8988T (cell line): ENCODE measurements around the gene KBTBD8.
A peak's percentile ranks its signal among the peaks of the same experiment; 100 is the strongest.

Source experiments
- DNase-seq: peaks from one replicate; pipeline ENCODE4 v3.0.0; 2011

The KBTBD8 gene, protein sequence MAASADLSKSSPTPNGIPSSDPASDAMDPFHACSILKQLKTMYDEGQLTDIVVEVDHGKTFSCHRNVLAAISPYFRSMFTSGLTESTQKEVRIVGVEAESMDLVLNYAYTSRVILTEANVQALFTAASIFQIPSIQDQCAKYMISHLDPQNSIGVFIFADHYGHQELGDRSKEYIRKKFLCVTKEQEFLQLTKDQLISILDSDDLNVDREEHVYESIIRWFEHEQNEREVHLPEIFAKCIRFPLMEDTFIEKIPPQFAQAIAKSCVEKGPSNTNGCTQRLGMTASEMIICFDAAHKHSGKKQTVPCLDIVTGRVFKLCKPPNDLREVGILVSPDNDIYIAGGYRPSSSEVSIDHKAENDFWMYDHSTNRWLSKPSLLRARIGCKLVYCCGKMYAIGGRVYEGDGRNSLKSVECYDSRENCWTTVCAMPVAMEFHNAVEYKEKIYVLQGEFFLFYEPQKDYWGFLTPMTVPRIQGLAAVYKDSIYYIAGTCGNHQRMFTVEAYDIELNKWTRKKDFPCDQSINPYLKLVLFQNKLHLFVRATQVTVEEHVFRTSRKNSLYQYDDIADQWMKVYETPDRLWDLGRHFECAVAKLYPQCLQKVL

DNA sequence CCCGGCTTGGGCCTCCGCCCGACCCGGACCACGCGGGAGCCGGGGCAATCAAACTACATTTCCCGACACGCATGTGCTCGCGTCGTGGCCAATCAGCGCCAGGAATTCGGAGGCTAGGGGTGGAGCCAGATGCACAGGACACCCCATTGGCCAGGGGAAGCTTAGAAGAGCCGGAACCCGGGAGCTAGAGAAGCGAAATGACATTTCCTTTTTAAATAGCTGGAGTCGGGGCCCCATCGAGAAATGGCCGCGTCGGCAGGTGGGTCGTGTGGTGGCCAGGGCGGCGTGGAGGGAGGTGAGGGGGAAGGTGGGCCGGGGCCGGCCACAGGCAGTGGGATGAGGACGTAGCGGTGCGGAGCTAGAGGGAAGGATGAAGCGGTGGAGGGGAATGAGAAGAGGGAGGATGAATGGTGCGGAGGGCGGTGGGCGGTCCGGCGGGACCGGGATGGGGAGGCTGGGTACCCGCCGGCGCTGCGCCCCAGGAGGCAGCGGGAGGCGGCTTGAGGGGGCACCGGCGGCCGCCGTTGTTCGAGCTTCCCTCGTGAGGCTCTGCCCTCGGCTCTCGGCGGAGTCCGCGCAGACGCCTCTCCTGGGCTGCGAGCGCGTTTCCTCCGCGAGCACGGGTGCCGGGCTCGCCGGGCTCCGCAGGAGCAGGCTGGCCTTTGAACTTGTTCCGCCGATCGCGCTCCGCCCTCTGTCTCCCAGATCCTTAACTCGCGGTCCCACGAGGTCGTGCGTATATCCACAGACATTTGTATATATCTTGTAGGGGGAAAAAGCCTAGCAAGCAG lies at the start of gene KBTBD8:
KBTBD8 (plus strand) TSS at position 195 of the 791 bp plus-strand sequence; CDS start at position 244, 49 bp downstream.
- DNase-seq: peak; percentile 71

DNA sequence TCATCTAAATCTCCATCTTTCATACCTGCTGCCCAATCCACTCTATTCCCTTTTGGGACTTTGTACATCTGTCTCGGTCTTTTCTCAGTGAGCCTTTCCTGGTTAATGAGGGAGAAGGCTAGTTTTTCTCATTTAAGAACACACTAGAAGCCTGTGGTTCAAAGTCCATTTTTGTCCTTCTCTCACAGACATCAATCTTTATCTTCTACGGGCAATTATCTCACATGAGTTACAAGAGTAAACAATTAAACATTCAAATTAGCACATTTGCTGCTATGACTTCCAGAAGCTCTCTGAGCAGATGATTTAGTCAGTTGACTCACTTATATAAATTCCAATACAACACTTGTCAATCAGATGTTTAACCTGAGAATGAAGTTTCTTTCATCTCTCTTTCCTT lies 49.3 kb upstream of the KBTBD8 start:
- DNase-seq: no peak

GRCh38 chr3:66949898-66950297 lies 48.2 kb upstream of the KBTBD8 start:
- DNase-seq: no peak

GRCh38 chr3:66952357-66952756 lies 45.8 kb upstream of the KBTBD8 start:
- no peak for DNase-seq

DNA sequence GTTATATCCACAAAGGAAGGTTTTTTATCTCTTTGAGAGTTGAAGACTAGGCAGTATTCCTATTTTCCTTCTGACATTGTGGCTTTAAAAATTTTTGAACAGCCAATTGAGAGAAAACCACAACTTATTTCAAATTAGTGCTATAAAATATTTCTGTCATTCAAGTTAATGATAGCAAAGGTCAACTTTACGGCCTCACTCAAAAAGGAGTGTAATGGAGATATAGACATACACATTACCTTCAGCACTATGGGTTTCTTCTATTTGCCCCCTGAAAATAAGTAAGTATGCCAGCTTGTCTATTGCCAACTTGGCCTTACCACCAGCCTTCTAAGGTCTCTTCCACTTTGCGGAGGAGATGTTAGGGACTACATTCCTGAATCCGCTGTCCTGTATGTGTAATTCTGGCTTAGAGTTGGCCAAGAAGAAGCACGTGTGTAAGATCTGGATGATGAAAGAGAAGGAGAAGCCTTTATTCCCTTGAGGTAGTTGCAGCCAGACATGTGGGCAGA lies 44.1 kb upstream of the KBTBD8 start:
- no peak for DNase-seq

DNA sequence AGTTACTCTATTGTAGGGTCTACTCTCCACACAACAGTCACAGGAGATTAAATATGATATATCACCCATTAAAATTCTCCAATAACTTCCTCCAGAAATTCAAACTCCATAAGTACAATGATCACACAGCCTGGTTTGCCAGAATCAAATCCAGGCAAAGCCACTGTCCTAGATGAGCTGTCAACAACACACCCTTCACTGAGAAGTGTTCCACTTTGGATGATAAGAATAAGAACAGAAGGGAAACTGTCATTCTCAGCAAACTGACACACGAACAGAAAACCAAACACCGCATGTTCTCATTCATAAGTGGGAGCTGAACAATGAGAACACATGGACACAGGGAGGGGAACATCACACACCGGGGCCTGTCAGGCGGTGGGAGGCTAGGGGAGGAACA lies 41.4 kb upstream of the KBTBD8 start:
- no peak for DNase-seq

GRCh38 chr3:66957367-66957766 lies 40.7 kb upstream of the KBTBD8 start:
- DNase-seq: no peak

DNA sequence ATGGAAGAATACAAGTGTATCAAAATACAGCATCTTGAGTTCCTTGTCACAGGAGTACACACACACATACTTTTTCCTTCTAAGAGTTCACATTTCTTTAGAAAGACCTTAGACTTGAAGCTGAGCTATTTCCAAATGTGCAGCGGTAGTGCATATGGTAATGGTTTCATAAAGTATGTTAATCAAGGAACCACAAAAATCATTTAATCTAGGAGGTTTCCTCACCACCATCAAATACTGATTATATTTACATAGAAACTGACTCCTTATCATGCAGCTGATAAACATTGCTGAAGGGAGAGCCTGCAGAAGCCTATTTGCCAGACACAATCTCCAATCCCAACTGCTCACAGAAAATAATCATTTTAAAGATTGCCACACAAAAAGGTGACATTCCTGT lies 40.0 kb upstream of the KBTBD8 start:
- no peak for DNase-seq

- no peak for DNase-seq
Measured at GRCh38 chr3:66962664-66963063, 35.4 kb upstream of the KBTBD8 start.

DNA sequence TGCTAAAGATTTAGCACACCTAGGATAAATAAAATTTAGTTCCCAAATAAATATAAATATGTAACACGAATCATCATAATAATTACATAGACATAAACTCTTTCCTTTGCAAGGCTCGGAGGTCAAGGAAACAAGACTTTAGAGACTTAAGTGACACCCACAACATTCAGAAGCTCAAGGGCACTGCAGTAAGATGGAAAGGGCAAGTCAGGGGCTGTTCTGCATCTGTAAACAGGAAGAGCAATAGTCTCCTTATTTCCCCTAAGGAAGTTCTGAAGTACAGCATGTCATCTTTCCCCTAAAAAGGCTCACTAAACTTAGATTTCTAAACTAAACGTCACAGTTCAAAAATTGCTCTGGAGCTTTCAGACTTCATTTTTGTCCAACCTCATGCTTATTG lies 26.9 kb upstream of the KBTBD8 start:
- DNase-seq: no peak

DNA sequence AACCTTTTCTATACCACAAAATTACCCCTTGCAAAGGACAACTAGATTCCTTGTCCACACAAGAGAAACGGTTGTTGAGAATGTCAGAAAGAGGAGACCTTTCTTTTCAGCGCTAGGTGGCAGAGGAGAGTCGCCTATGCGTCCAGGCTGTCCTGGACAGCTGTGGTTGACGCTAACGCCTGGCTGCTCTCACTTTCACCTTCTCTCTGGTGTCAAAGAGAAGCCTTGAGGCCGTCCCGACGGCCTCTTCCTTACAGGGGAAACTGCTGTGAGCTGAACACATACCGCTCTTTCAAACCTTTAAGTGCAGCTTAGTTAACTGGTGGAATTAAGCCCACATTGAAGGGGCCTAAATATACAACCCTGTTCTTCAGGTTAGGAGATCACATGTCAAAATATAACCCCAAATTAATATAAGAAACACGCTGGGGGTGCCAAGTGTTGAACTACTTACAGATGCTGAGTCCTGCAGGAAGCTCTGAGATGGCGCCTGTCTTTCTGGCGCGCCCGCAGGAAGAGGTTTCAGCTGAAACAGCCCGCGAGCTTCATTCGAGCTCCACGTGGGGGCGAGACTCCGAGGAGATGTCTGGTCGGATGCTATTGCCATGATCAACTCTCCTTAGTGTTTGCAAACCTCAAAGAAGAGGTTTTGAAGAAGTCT lies 26.1 kb upstream of the KBTBD8 start:
- peak; percentile 57 for DNase-seq

DNA sequence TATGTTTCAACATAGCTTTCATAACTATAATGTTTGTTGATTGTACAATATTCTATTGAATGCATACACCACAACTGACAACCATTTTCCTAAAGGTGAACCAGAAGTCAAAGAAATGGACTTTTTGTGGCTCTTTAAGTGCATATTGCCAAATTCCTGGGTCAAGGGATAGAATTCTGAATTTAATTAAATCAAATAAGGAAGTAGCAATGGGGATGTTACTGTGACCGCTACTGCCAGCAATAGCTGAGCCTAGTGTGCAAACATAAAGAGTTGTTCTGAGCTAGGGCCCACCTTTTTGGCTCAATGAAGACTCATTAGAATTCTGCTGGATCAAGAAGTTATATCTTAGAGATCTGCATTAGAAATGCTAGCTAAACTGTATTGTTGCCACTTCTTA lies 17.3 kb upstream of the KBTBD8 start:
- DNase-seq: no peak

DNA sequence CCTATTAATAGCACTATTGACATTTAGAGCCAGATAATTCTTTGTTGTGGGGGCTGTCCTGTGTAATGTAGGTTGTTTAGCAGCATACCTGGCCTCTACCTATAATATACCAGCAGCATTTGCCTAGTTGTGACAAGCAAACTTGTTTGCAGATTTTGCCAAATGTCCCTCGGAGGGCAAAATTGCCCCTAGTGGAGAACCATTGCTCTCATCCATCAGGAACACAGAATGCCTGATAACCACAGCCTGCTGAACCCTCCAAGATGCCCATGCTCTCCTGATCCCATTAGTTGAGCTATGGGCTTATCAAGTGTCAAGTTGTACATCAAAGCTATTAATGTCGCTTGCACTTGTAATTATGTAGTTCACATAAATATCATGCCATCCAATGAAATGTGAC lies 15.0 kb upstream of the KBTBD8 start:
- DNase-seq: no peak

- DNase-seq: no peak
Measured at GRCh38 chr3:66985336-66985920, 12.7 kb upstream of the KBTBD8 start.

DNA sequence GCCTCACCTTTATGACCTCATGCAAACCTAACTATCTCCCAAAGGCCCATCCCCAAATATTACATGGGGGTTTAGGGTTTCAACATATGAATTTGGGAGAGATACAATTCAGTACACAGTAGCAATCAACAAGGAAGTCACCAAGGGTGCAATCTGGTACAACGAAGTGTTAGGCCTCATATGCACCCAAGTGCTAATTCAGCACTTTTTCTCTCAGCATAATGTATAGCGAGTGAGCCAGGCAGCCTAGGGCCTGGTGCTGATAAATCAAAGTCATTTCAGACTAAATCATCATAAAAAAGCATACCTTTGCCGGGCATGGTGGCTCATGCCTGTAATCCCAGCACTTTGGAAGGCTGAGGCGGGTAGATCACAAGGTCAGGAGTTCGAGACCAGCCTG lies 11.7 kb upstream of the KBTBD8 start:
- DNase-seq: no peak

GRCh38 chr3:66989241-66989640 lies 8.9 kb upstream of the KBTBD8 start:
- DNase-seq: no peak

- DNase-seq: no peak
Measured at GRCh38 chr3:66989860-66990696, 8.0 kb upstream of the KBTBD8 start.

DNA sequence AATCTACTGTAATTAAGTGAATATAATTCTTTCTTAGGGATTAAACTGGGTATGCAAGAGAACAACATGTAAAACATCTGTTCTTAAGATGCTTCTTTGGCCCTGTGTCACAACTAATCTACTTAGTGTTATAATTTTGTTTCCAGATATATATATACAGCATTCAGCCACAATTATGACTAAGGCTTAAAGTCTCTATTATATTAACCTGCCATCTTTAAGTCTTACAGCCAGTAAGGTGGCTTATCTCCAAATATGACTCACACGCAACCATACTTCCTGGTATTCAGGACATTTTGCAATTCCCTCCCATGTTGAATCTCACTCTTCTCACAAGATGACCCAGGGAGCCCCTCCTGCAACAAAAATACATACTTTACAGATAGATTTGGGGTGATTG lies 6.6 kb upstream of the KBTBD8 start:
- no peak for DNase-seq

- DNase-seq: no peak
Measured at GRCh38 chr3:66993082-66993481, 5.0 kb upstream of the KBTBD8 start.

- DNase-seq: no peak
Measured at GRCh38 chr3:66994588-66994987, 3.5 kb upstream of the KBTBD8 start.

DNA sequence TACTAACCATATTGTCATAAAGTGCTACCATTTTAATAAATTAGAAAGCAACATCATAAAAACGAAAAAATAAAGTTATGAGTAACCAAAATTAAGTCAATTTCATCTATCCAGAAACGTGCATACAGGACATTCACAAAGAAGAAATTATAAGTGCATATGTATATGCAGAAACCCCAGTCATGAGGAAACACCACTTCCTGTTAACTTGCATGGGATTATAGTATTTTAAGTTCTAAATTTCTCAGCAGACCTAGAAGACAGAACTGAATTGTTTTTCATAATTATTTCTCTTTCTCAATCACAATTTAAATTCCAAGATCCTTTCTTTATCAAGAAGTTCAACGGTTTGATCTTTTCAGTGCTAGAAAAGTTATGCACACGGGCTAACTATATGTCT lies 1.4 kb upstream of the KBTBD8 start:
- no peak for DNase-seq
